ENCODE results near the gene PGRMC2.

GRCh38 chr4:128305942-128306341, 18.3 kb upstream of the PGRMC2 start:
- no peak for TF ChIP-seq CTCF (IDR thresholded peaks at IDR 0.05; ENCODE audit: low read depth, low read length)
- TF ChIP-seq EZH2phosphoT487 (IDR thresholded peaks at IDR 0.05; ENCODE audit: low read depth) = no peak

Data from OCI-LY3 (cell line).